Neuronal stem cell (in vitro differentiated cells): ENCODE measurements around the gene CAMTA1.

Experiments used
- DNase-seq: peaks from one replicate; pipeline ENCODE4 v3.0.0-alpha.2; 2013; ENCODE audit warnings: low spot score
- H2AFZ ChIP-seq: one replicate; pipeline ENCODE4 v1.6.1; 2013; ENCODE audit warnings: mild to moderate bottlenecking, low read length, inconsistent platforms
- H2AK5ac ChIP-seq: 2 replicates; pipeline ENCODE4 v1.6.1; 2013; ENCODE audit warnings: low read depth, mild to moderate bottlenecking, inconsistent platforms, low read length, moderate library complexity, mixed read lengths
- H2BK120ac ChIP-seq: 2 replicates; pipeline ENCODE4 v1.6.1; 2013; ENCODE audit warnings: low read depth, mild to moderate bottlenecking, inconsistent platforms, low read length, moderate library complexity, mixed read lengths
- H2BK12ac ChIP-seq: one replicate; pipeline ENCODE4 v1.6.1; 2013; ENCODE audit warnings: low read length, inconsistent platforms
- H2BK15ac ChIP-seq: 2 replicates; pipeline ENCODE4 v1.6.1; 2013; ENCODE audit warnings: mild to moderate bottlenecking, low read length, inconsistent platforms, mixed read lengths
- H2BK5ac ChIP-seq: one replicate; pipeline ENCODE4 v1.6.1; 2013; ENCODE audit warnings: inconsistent platforms, mild to moderate bottlenecking, low read length, moderate library complexity
- H3K14ac ChIP-seq: one replicate; pipeline ENCODE4 v1.6.1; 2013; ENCODE audit warnings: low read length, inconsistent platforms
- H3K18ac ChIP-seq: 2 replicates; pipeline ENCODE4 v1.6.1; 2013; ENCODE audit warnings: low read length, inconsistent platforms
- H3K23ac ChIP-seq: 2 replicates; pipeline ENCODE4 v1.6.1; 2013; ENCODE audit warnings: low read depth, mild to moderate bottlenecking, mixed read lengths, low read length, inconsistent platforms; ENCODE audit not compliant: poor library complexity
- H3K27ac ChIP-seq: replicated peaks from 3 replicates; pipeline ENCODE4 v1.5.1; 2013; ENCODE audit warnings: low read length, inconsistent platforms
- H3K27me3 ChIP-seq, 3 experiments: 2 replicates each; pipeline ENCODE4 v1.6.1; 2013; ENCODE audit warnings: low read length in 3 of 3, mild to moderate bottlenecking in 2 of 3, inconsistent platforms in 1 of 3, low read depth in 1 of 3, mixed read lengths in 1 of 3, moderate library complexity in 1 of 3; ENCODE audit not compliant: control insufficient read depth in 3 of 3, insufficient read depth in 3 of 3
- H3K36me3 ChIP-seq, 2 donors: replicated peaks in 1 of 2; 2 replicates each; pipeline ENCODE4 v1.6.1; 2013; ENCODE audit warnings: low read length in 2 of 2; ENCODE audit not compliant: control insufficient read depth in 2 of 2, insufficient read depth in 2 of 2
- H3K4ac ChIP-seq: 2 replicates; pipeline ENCODE4 v1.6.1; 2013; ENCODE audit warnings: inconsistent platforms, mild to moderate bottlenecking, low read length, moderate library complexity
- H3K4me1 ChIP-seq, 2 donors: 1 replicate in 1 of 2; 2 replicates in 1 of 2; pipeline ENCODE4 v1.6.1; 2013; ENCODE audit warnings: low read length in 2 of 2, low read depth in 1 of 2; ENCODE audit not compliant: control insufficient read depth in 2 of 2, insufficient read depth in 1 of 2
- H3K4me2 ChIP-seq: one replicate; pipeline ENCODE4 v1.6.1; 2013; ENCODE audit warnings: mild to moderate bottlenecking, low read length, inconsistent platforms; ENCODE audit not compliant: insufficient read depth, poor library complexity, severe bottlenecking
- H3K4me3 ChIP-seq, 2 donors: 2 replicates each; pipeline ENCODE4 v1.5.1; 2013; ENCODE audit warnings: low read length in 2 of 2, mild to moderate bottlenecking in 2 of 2, inconsistent platforms in 1 of 2, moderate library complexity in 1 of 2
- H3K79me1 ChIP-seq: one replicate; pipeline ENCODE4 v1.6.1; 2013; ENCODE audit warnings: low read depth, mild to moderate bottlenecking, inconsistent platforms, low read length, moderate library complexity
- H3K9ac ChIP-seq: one replicate; pipeline ENCODE4 v1.6.1; 2013; ENCODE audit warnings: mild to moderate bottlenecking, low read depth, low read length, inconsistent platforms; ENCODE audit not compliant: poor library complexity
- H3K9me3 ChIP-seq, 2 donors: replicated peaks in 1 of 2; 2 replicates each; pipeline versions ENCODE3 to v1.6.1; 2013; ENCODE audit warnings: low read length in 2 of 2, mild to moderate bottlenecking in 2 of 2, inconsistent platforms in 1 of 2, low read depth in 1 of 2, mixed read lengths in 1 of 2, moderate library complexity in 1 of 2; ENCODE audit not compliant: control insufficient read depth in 2 of 2, insufficient read depth in 1 of 2
- H4K8ac ChIP-seq: one replicate; pipeline ENCODE4 v1.6.1; 2013; ENCODE audit warnings: low read depth, mild to moderate bottlenecking, inconsistent platforms, low read length, moderate library complexity
- H4K91ac ChIP-seq: one replicate; pipeline ENCODE4 v1.6.1; 2013; ENCODE audit warnings: low read length, low read depth, mild to moderate bottlenecking, inconsistent platforms; ENCODE audit not compliant: poor library complexity
- WGBS, 2 donors: extraction: QIAGEN DNeasy Blood & Tissue Kit; methylation state at CpG; one replicate each; pipeline ENCODE4 v1.1.7; 2013; ENCODE audit warnings: missing lambda C conversion rate in 2 of 2, mixed read lengths in 1 of 2; ENCODE audit not compliant: insufficient read length in 2 of 2, insufficient replicate concordance in 1 of 2; ENCODE audit errors: extremely low coverage in 2 of 2; 5-methylcytosine and 5-hydroxymethylcytosine counted together

Gene CAMTA1

GRCh38 chr1:6955357-6956094 lies 170.3 kb downstream of the CAMTA1 start:
- H3K4me1 ChIP-seq = peaks cover 3 to 16% of the 10 kb centered on the region in 2 donors
- H3K79me1 ChIP-seq = no peaks in the 10 kb centered on the region
- H2BK12ac ChIP-seq = no peak overlapping the region
- H3K27ac ChIP-seq = no peak overlapping the region
- H2BK15ac ChIP-seq = no peak overlapping the region
- no peaks in the 10 kb centered on the region for H3K9me3 ChIP-seq
- no peak overlapping the region for H3K4me2 ChIP-seq
- H3K23ac ChIP-seq = no peak overlapping the region
- H4K8ac ChIP-seq = no peak overlapping the region
- no peak overlapping the region for H3K4me3 ChIP-seq
- H3K4ac ChIP-seq = no peak overlapping the region
- no peak overlapping the region for H4K91ac ChIP-seq
- no peak overlapping the region for H3K14ac ChIP-seq
- WGBS, 2 donors = no CpG with 5 or more reads among the region's 16 CpGs
- DNase-seq = no peak
- H2BK5ac ChIP-seq = no peak overlapping the region
- H2AFZ ChIP-seq = no peak overlapping the region
- no peaks in the 10 kb centered on the region for H3K36me3 ChIP-seq
- H3K9ac ChIP-seq = no peak overlapping the region
- H3K27me3 ChIP-seq = peaks cover 0 to 65% (median 0%) of the 10 kb centered on the region in 3 experiments
- no peak overlapping the region for H2BK120ac ChIP-seq
- H2AK5ac ChIP-seq = no peak overlapping the region
- H3K18ac ChIP-seq = no peak overlapping the region

GRCh38 chr1:6956488-6957159 lies 171.4 kb downstream of the CAMTA1 start:
- Histone ChIP-seq H3K9me3 (no peaks in the 10 kb centered on the region), H4K8ac (no peak overlapping the region), H3K79me1 (no peaks in the 10 kb centered on the region), H3K9ac (no peak overlapping the region), H2AFZ (no peak overlapping the region), H2BK5ac (no peak overlapping the region), H3K36me3 (no peaks in the 10 kb centered on the region), H2BK12ac (no peak overlapping the region), H3K27me3 (peaks cover 0 to 76% (median 4%) of the 10 kb centered on the region in 3 experiments), H3K18ac (no peak overlapping the region), H3K14ac (no peak overlapping the region), H3K23ac (no peak overlapping the region), H3K4me3 (no peak overlapping the region), H3K4me1 (peaks cover 3 to 16% of the 10 kb centered on the region in 2 donors), H3K27ac (no peak overlapping the region), H2BK15ac (no peak overlapping the region), H3K4me2 (no peak overlapping the region), H4K91ac (no peak overlapping the region), H3K4ac (no peak overlapping the region), H2BK120ac (no peak overlapping the region), H2AK5ac (no peak overlapping the region)
- DNase-seq = no peak
- no CpG with 5 or more reads among the region's 11 CpGs for WGBS, 2 donors

- WGBS, 2 donors = no CpG with 5 or more reads among the region's 5 CpGs
- H2AFZ ChIP-seq = no peak overlapping the region
Measured at GRCh38 chr1:6957341-6957740, 172.1 kb downstream of the CAMTA1 start.

GRCh38 chr1:6958407-6959030 lies 173.3 kb downstream of the CAMTA1 start:
- H3K9ac ChIP-seq = no peak overlapping the region
- no peaks in the 10 kb centered on the region for H3K36me3 ChIP-seq
- H3K14ac ChIP-seq = no peak overlapping the region
- H2BK5ac ChIP-seq = no peak overlapping the region
- no peak overlapping the region for H2AFZ ChIP-seq
- H4K8ac ChIP-seq = no peak overlapping the region
- H3K18ac ChIP-seq = no peak overlapping the region
- no peak overlapping the region for H2BK12ac ChIP-seq
- H3K4ac ChIP-seq = no peak overlapping the region
- H3K4me3 ChIP-seq = no peak overlapping the region
- no peak overlapping the region for H2AK5ac ChIP-seq
- no peaks in the 10 kb centered on the region for H3K79me1 ChIP-seq
- no peak overlapping the region for H2BK15ac ChIP-seq
- peaks cover 3 to 19% of the 10 kb centered on the region in 2 donors for H3K4me1 ChIP-seq
- no CpG with 5 or more reads among the region's 15 CpGs for WGBS, 2 donors
- no peak overlapping the region for H3K27ac ChIP-seq
- H3K4me2 ChIP-seq = no peak overlapping the region
- no peak overlapping the region for H3K23ac ChIP-seq
- DNase-seq = no peak
- H4K91ac ChIP-seq = no peak overlapping the region
- peaks cover 0 to 89% (median 5%) of the 10 kb centered on the region in 3 experiments for H3K27me3 ChIP-seq
- no peak overlapping the region for H2BK120ac ChIP-seq
- H3K9me3 ChIP-seq = no peaks in the 10 kb centered on the region

More at GRCh38 chr1:6957341-6957740, 172.1 kb downstream of the CAMTA1 start:
- H4K91ac ChIP-seq = no peak overlapping the region
- no peak overlapping the region for H4K8ac ChIP-seq
- peaks cover 3 to 19% of the 10 kb centered on the region in 2 donors for H3K4me1 ChIP-seq
- no peaks in the 10 kb centered on the region for H3K9me3 ChIP-seq
- no peak overlapping the region for H3K4ac ChIP-seq
- no peak overlapping the region for H3K4me2 ChIP-seq
- no peak overlapping the region for H2AK5ac ChIP-seq
- H2BK15ac ChIP-seq = no peak overlapping the region
- H3K18ac ChIP-seq = no peak overlapping the region
- no peak overlapping the region for H3K27ac ChIP-seq
- H3K23ac ChIP-seq = no peak overlapping the region
- H2BK5ac ChIP-seq = no peak overlapping the region
- no peak overlapping the region for H2BK12ac ChIP-seq
- no peak for DNase-seq
- peaks cover 0 to 81% (median 5%) of the 10 kb centered on the region in 3 experiments for H3K27me3 ChIP-seq
- H3K79me1 ChIP-seq = no peaks in the 10 kb centered on the region
- H3K4me3 ChIP-seq = no peak overlapping the region
- H3K14ac ChIP-seq = no peak overlapping the region
- no peaks in the 10 kb centered on the region for H3K36me3 ChIP-seq
- H2BK120ac ChIP-seq = no peak overlapping the region
- H3K9ac ChIP-seq = no peak overlapping the region
